Coronary artery (tissue), 2 donors: Measurements from ENCODE around the gene FBXO11.

ENCODE experiments used
- DNase-seq: peaks from one replicate; pipeline ENCODE4 v3.0.0-alpha.2; 2017; ENCODE audit warnings: low spot score
- H3K27ac ChIP-seq, 2 donors: fragments of 200-600 bp; sonication (generic); one replicate each; pipeline ENCODE4 v1.5.1; 2016 to 2019
- H3K4me3 ChIP-seq: fragments of 200-600 bp; sonication (generic); 2 replicates; pipeline ENCODE4 v1.5.1; 2016; ENCODE audit warnings: mild to moderate bottlenecking, moderate library complexity
- CTCF ChIP-seq: fragments of 200-600 bp; sonication (generic); IDR thresholded peaks from one replicate; pipeline ENCODE4 v1.5.1; 2019; ENCODE audit warnings: antibody characterized with exemption

FBXO11 gene

DNA sequence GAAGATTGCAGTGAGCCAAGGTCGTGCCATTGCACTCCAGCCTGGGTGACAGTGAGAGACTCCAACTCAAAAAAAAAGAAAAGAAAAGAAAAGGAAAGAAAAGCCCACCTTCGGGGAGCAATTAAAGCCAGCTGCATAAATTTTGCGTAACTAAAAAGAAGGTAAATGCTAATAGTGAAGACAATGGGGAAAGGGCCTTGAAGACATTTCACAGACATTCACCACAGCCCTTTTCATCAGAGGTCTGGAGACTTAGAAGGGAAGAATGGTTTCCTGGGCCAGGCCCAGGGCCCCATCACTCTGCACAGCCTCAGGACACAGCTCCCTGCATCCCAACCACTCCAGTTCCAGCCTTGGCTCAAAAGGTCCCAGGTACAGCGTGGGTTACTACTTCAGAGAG, 158.4 kb downstream of the FBXO11 start:
- H3K4me3 ChIP-seq: no peak overlapping the region
- no peak for TF ChIP-seq CTCF
- H3K27ac ChIP-seq: no peak overlapping the region
- no peak for DNase-seq

- Histone ChIP-seq H3K27ac (no peak overlapping the region), H3K4me3 (no peak overlapping the region)
- TF ChIP-seq CTCF: no peak
- no peak for DNase-seq
Observed at GRCh38 chr2:47744074-47744473, 162.2 kb downstream of the FBXO11 start.

DNA sequence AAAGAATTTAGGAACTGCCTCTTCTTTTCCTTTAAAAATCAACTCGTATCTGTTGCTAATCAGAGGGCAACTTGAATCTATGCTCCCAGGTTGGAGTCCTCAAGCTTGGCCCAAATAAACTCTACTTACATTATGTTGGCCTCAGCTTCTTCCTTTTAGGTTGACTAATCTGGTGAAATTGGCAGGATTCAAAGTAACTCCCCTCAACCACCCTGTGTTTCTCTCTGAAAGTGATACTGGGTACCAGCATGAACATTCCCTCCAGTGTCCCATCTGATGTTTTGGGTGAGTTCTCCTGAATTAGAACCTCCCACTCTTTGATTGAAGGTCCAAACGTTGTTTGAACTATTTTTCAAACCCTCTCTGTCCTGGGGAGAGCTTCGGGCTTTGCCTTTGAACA, 164.7 kb downstream of the FBXO11 start:
- H3K27ac ChIP-seq: no peak overlapping the region
- no peak overlapping the region for H3K4me3 ChIP-seq
- TF ChIP-seq CTCF: no peak
- DNase-seq: no peak

- no peak overlapping the region for H3K27ac ChIP-seq
- no peak for TF ChIP-seq CTCF
- H3K4me3 ChIP-seq: no peak overlapping the region
- DNase-seq: no peak
Observed at GRCh38 chr2:47741101-47741500, 165.2 kb downstream of the FBXO11 start.
